Trophoblast cell (in vitro differentiated cells and primary cell): ENCODE data around the gene PLXDC2.

Experiments
- DNase-seq, 2 donors: peaks; one replicate each; pipeline ENCODE4 v3.0.0-alpha.2; 2016
- H2AFZ ChIP-seq: 2 replicates; pipeline ENCODE4 v1.6.1; 2013; ENCODE audit warnings: low read length, moderate library complexity, mild to moderate bottlenecking; ENCODE audit not compliant: insufficient read depth, poor library complexity
- H2AK5ac ChIP-seq: 2 replicates; pipeline ENCODE4 v1.6.1; 2013; ENCODE audit warnings: mild to moderate bottlenecking, low read length
- H2BK120ac ChIP-seq: 2 replicates; pipeline ENCODE4 v1.6.1; 2013; ENCODE audit warnings: low read length, mild to moderate bottlenecking, moderate library complexity; ENCODE audit not compliant: insufficient read depth, poor library complexity
- H2BK12ac ChIP-seq: 2 replicates; pipeline ENCODE4 v1.6.1; 2013; ENCODE audit warnings: mild to moderate bottlenecking, low read length, moderate library complexity
- H2BK5ac ChIP-seq: 2 replicates; pipeline ENCODE4 v1.6.1; 2013; ENCODE audit warnings: low read length, low read depth, moderate library complexity, mild to moderate bottlenecking; ENCODE audit not compliant: poor library complexity
- H3K14ac ChIP-seq: 2 replicates; pipeline ENCODE4 v1.6.1; 2013; ENCODE audit warnings: mild to moderate bottlenecking, low read length
- H3K18ac ChIP-seq: 2 replicates; pipeline ENCODE4 v1.6.1; 2013; ENCODE audit warnings: mild to moderate bottlenecking, low read length
- H3K23ac ChIP-seq: 2 replicates; pipeline ENCODE4 v1.6.1; 2013; ENCODE audit warnings: low read length
- H3K27ac ChIP-seq: 2 replicates; pipeline ENCODE4 v1.5.1; 2013; ENCODE audit warnings: low read depth, mild to moderate bottlenecking, inconsistent platforms, low read length, moderate library complexity
- H3K27me3 ChIP-seq: 2 replicates; pipeline ENCODE4 v1.6.1; 2013; ENCODE audit warnings: inconsistent platforms, mild to moderate bottlenecking, low read length, moderate library complexity; ENCODE audit not compliant: insufficient read depth
- H3K36me3 ChIP-seq, 2 experiments: 1 replicate in 1 of 2; 2 replicates in 1 of 2; pipeline ENCODE4 v1.6.1; 2013; ENCODE audit warnings: low read length in 2 of 2, mild to moderate bottlenecking in 2 of 2, moderate library complexity in 1 of 2; ENCODE audit not compliant: insufficient read depth in 2 of 2, control insufficient read depth in 1 of 2
- H3K4ac ChIP-seq: 2 replicates; pipeline ENCODE4 v1.6.1; 2013; ENCODE audit warnings: low read depth, mild to moderate bottlenecking, low read length, moderate library complexity
- H3K4me1 ChIP-seq, 2 experiments: 1 replicate in 1 of 2; 2 replicates in 1 of 2; pipeline ENCODE4 v1.6.1; 2013; ENCODE audit warnings: low read length in 2 of 2, mild to moderate bottlenecking in 2 of 2, moderate library complexity in 1 of 2; ENCODE audit not compliant: insufficient read depth in 2 of 2, control insufficient read depth in 1 of 2
- H3K4me2 ChIP-seq: 2 replicates; pipeline ENCODE4 v1.6.1; 2013; ENCODE audit warnings: inconsistent platforms, mild to moderate bottlenecking, low read length, moderate library complexity
- H3K4me3 ChIP-seq: 2 replicates; pipeline ENCODE4 v1.5.1; 2013; ENCODE audit warnings: mild to moderate bottlenecking, low read depth, low read length, inconsistent platforms
- H3K79me1 ChIP-seq: one replicate; pipeline ENCODE4 v1.6.1; 2013; ENCODE audit warnings: low read length
- H3K79me2 ChIP-seq: 2 replicates; pipeline ENCODE4 v1.6.1; 2013; ENCODE audit warnings: low read length, mild to moderate bottlenecking; ENCODE audit not compliant: control insufficient read depth, insufficient read depth, poor library complexity
- H3K9ac ChIP-seq: 2 replicates; pipeline ENCODE4 v1.6.1; 2013; ENCODE audit warnings: mild to moderate bottlenecking, low read length
- H3K9me3 ChIP-seq: 2 replicates; pipeline ENCODE4 v1.6.1; 2013; ENCODE audit warnings: low read depth, mild to moderate bottlenecking, control low read depth, inconsistent platforms, low read length; ENCODE audit not compliant: insufficient read depth
- H4K12ac ChIP-seq: 2 replicates; pipeline ENCODE4 v1.6.1; 2013; ENCODE audit warnings: low read depth, mild to moderate bottlenecking, low read length, moderate library complexity
- H4K8ac ChIP-seq: 2 replicates; pipeline ENCODE4 v1.6.1; 2013; ENCODE audit warnings: low read depth, mild to moderate bottlenecking, low read length, moderate library complexity
- H4K91ac ChIP-seq: one replicate; pipeline ENCODE4 v1.6.1; 2013; ENCODE audit warnings: low read depth, mild to moderate bottlenecking, low read length, moderate library complexity
- WGBS: extraction: QIAGEN DNeasy Blood & Tissue Kit; methylation state at CpG from one replicate; pipeline ENCODE4 v1.1.7; 2013; ENCODE audit warnings: missing lambda C conversion rate; ENCODE audit not compliant: insufficient read length, insufficient coverage; ENCODE audit errors: extremely low coverage; 5-methylcytosine and 5-hydroxymethylcytosine counted together

Gene PLXDC2

GRCh38 chr10:20132816-20133215, 316.6 kb downstream of the PLXDC2 start:
- Histone ChIP-seq H3K79me2 (no peaks in the 10 kb centered on the region), H4K91ac (no peak overlapping the region), H3K36me3 (no peaks in the 10 kb centered on the region), H3K14ac (no peak overlapping the region), H4K8ac (no peak overlapping the region), H3K18ac (no peak overlapping the region), H2AK5ac (no peak overlapping the region), H3K4me3 (no peak overlapping the region), H3K27ac (no peak overlapping the region), H2BK120ac (no peak overlapping the region), H3K23ac (no peak overlapping the region), H3K79me1 (no peaks in the 10 kb centered on the region), H3K27me3 (no peaks in the 10 kb centered on the region), H3K9ac (no peak overlapping the region), H3K4me1 (no peaks in the 10 kb centered on the region), H3K4me2 (no peak overlapping the region), H2AFZ (no peak overlapping the region), H4K12ac (no peak overlapping the region), H2BK5ac (no peak overlapping the region), H3K4ac (no peak overlapping the region), H2BK12ac (no peak overlapping the region), H3K9me3 (no peaks in the 10 kb centered on the region)
- no peak for DNase-seq
- WGBS, result no CpG with 5 or more reads among the region's 2 CpGs

DNA sequence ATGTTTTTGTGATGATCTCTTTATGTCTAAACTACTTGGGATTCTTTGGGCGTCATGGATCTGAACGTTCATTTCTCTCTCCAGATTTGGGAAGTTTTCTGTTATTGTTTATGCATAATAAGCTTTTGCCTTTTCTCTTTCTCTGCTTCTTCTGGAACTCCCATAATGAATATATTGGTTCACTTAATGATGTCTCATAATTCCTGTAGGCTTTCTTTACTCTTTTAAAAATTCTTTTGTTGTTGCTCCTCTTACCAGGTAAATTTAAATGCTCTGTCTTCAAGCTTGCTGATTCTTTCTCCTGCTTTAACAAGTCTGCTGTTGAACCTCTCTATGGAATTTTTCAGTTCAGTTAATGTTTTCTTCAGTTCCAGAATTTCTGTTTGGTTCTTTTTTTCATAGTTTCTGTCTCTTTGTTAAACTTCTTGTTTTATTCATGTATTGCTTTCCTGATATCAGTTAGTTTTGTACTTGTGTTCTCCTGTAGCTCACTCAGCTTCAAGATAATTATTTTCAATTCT, 317.5 kb downstream of the PLXDC2 start:
- no peak overlapping the region for H3K4ac ChIP-seq
- no peak overlapping the region for H3K9ac ChIP-seq
- no peaks in the 10 kb centered on the region for H3K27me3 ChIP-seq
- H3K27ac ChIP-seq, result no peak overlapping the region
- H2BK5ac ChIP-seq, result no peak overlapping the region
- H2BK120ac ChIP-seq, result no peak overlapping the region
- no peak overlapping the region for H3K14ac ChIP-seq
- H3K4me2 ChIP-seq, result no peak overlapping the region
- H3K4me1 ChIP-seq, result no peaks in the 10 kb centered on the region
- H3K4me3 ChIP-seq, result no peak overlapping the region
- WGBS, result no CpG with 5 or more reads among the region's 2 CpGs
- no peak overlapping the region for H2AFZ ChIP-seq
- H4K91ac ChIP-seq, result no peak overlapping the region
- H4K8ac ChIP-seq, result no peak overlapping the region
- no peak overlapping the region for H4K12ac ChIP-seq
- no peak for DNase-seq
- no peak overlapping the region for H2BK12ac ChIP-seq
- H3K23ac ChIP-seq, result no peak overlapping the region
- H3K79me1 ChIP-seq, result no peaks in the 10 kb centered on the region
- H3K18ac ChIP-seq, result no peak overlapping the region
- no peak overlapping the region for H2AK5ac ChIP-seq
- H3K79me2 ChIP-seq, result no peaks in the 10 kb centered on the region
- no peaks in the 10 kb centered on the region for H3K9me3 ChIP-seq
- no peaks in the 10 kb centered on the region for H3K36me3 ChIP-seq

- no peak overlapping the region for H2AK5ac ChIP-seq
- H3K4ac ChIP-seq, result no peak overlapping the region
- no peak overlapping the region for H2BK5ac ChIP-seq
- H3K36me3 ChIP-seq, result no peaks in the 10 kb centered on the region
- H3K79me1 ChIP-seq, result no peaks in the 10 kb centered on the region
- no peak overlapping the region for H2AFZ ChIP-seq
- DNase-seq, result no peak
- H3K14ac ChIP-seq, result no peak overlapping the region
- no peak overlapping the region for H4K8ac ChIP-seq
- H3K4me3 ChIP-seq, result no peak overlapping the region
- H3K79me2 ChIP-seq, result no peaks in the 10 kb centered on the region
- H3K4me2 ChIP-seq, result no peak overlapping the region
- H2BK120ac ChIP-seq, result no peak overlapping the region
- H3K9me3 ChIP-seq, result no peaks in the 10 kb centered on the region
- H3K18ac ChIP-seq, result no peak overlapping the region
- no peak overlapping the region for H4K91ac ChIP-seq
- no peak overlapping the region for H3K23ac ChIP-seq
- H3K27me3 ChIP-seq, result no peaks in the 10 kb centered on the region
- H3K4me1 ChIP-seq, result no peaks in the 10 kb centered on the region
- H3K9ac ChIP-seq, result no peak overlapping the region
- no peak overlapping the region for H4K12ac ChIP-seq
- no peak overlapping the region for H2BK12ac ChIP-seq
- H3K27ac ChIP-seq, result no peak overlapping the region
Observed at GRCh38 chr10:20142311-20142710, 326.1 kb downstream of the PLXDC2 start.

GRCh38 chr10:20144268-20144667, 328.0 kb downstream of the PLXDC2 start:
- no peak overlapping the region for H3K4ac ChIP-seq
- H3K9ac ChIP-seq, result no peak overlapping the region
- H3K27me3 ChIP-seq, result no peaks in the 10 kb centered on the region
- H3K4me2 ChIP-seq, result no peak overlapping the region
- DNase-seq, result peak in 1 of 2 donors; percentile 35
- no peak overlapping the region for H4K12ac ChIP-seq
- no peaks in the 10 kb centered on the region for H3K4me1 ChIP-seq
- no CpG with 5 or more reads among the region's 1 CpG for WGBS
- no peak overlapping the region for H4K91ac ChIP-seq
- H3K79me2 ChIP-seq, result no peaks in the 10 kb centered on the region
- no peak overlapping the region for H2BK120ac ChIP-seq
- H3K9me3 ChIP-seq, result no peaks in the 10 kb centered on the region
- no peak overlapping the region for H3K18ac ChIP-seq
- no peak overlapping the region for H3K27ac ChIP-seq
- H4K8ac ChIP-seq, result no peak overlapping the region
- no peaks in the 10 kb centered on the region for H3K36me3 ChIP-seq
- H2AFZ ChIP-seq, result no peak overlapping the region
- no peak overlapping the region for H3K14ac ChIP-seq
- H3K23ac ChIP-seq, result no peak overlapping the region
- no peak overlapping the region for H2BK12ac ChIP-seq
- H2BK5ac ChIP-seq, result no peak overlapping the region
- no peak overlapping the region for H2AK5ac ChIP-seq
- no peaks in the 10 kb centered on the region for H3K79me1 ChIP-seq
- no peak overlapping the region for H3K4me3 ChIP-seq
